ENCODE data around the gene FCN3. TPM values are rescaled to one million over a fixed set of nuclear protein-coding genes. Genes with fewer than 3 reads are reported as not detected.

The FCN3 gene
- total and polyA plus RNA-seq, 10 of the 15 experiments (the other 5 are each of a cell fraction or from before 2014, with no cell fraction given), result 0.28 TPM; not detected in 9

GRCh38 chr1:27394282-27394658 is 19.6 kb upstream of the FCN3 start (continued):
- TF ChIP-seq, protein P1, sequence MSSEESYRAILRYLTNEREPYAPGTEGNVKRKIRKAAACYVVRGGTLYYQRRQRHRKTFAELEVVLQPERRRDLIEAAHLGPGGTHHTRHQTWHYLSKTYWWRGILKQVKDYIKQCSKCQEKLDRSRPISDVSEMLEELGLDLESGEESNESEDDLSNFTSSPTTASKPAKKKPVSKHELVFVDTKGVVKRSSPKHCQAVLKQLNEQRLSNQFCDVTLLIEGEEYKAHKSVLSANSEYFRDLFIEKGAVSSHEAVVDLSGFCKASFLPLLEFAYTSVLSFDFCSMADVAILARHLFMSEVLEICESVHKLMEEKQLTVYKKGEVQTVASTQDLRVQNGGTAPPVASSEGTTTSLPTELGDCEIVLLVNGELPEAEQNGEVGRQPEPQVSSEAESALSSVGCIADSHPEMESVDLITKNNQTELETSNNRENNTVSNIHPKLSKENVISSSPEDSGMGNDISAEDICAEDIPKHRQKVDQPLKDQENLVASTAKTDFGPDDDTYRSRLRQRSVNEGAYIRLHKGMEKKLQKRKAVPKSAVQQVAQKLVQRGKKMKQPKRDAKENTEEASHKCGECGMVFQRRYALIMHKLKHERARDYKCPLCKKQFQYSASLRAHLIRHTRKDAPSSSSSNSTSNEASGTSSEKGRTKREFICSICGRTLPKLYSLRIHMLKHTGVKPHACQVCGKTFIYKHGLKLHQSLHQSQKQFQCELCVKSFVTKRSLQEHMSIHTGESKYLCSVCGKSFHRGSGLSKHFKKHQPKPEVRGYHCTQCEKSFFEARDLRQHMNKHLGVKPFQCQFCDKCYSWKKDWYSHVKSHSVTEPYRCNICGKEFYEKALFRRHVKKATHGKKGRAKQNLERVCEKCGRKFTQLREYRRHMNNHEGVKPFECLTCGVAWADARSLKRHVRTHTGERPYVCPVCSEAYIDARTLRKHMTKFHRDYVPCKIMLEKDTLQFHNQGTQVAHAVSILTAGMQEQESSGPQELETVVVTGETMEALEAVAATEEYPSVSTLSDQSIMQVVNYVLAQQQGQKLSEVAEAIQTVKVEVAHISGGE (CRISPR knock-in tag; IDR thresholded peaks at IDR 0.05), result no peak
- TF ChIP-seq RBBP5 (conservative IDR thresholded peaks at IDR 0.05) (no peak), MXI1 (IDR thresholded peaks at IDR 0.05; ENCODE audit: low read depth, low read length) (no peak), CHD1 (IDR thresholded peaks at IDR 0.05; ENCODE audit: low read depth, low read length) (no peak), SPI1 (IDR thresholded peaks at IDR 0.05; ENCODE audit: borderline replicate concordance, insufficient read depth, low read depth, low read length) (no peak), ATF3 (IDR thresholded peaks at IDR 0.05; ENCODE audit: borderline replicate concordance, extremely low read depth, low read depth, low read length) (no peak), CBFB (IDR thresholded peaks at IDR 0.05; ENCODE audit: low read depth) (no peak), CHD2 (IDR thresholded peaks at IDR 0.05; ENCODE audit: borderline replicate concordance, low read depth, low read length) (no peak), NRF1 (conservative IDR thresholded peaks at IDR 0.05; ENCODE audit: low read depth, low read length) (no peak)

Measured in GM12878 (cell line).